Bone marrow (tissue), 2 donors: ENCODE results near the gene PBRM1.
A peak's percentile ranks its signal among the peaks of the same experiment; 100 is the strongest.

Experiments used
- DNase-seq, 2 donors: peaks; one replicate each; lab custom pipeline; 2025; lab: John Stamatoyannopoulos, UW

PBRM1 gene

DNA sequence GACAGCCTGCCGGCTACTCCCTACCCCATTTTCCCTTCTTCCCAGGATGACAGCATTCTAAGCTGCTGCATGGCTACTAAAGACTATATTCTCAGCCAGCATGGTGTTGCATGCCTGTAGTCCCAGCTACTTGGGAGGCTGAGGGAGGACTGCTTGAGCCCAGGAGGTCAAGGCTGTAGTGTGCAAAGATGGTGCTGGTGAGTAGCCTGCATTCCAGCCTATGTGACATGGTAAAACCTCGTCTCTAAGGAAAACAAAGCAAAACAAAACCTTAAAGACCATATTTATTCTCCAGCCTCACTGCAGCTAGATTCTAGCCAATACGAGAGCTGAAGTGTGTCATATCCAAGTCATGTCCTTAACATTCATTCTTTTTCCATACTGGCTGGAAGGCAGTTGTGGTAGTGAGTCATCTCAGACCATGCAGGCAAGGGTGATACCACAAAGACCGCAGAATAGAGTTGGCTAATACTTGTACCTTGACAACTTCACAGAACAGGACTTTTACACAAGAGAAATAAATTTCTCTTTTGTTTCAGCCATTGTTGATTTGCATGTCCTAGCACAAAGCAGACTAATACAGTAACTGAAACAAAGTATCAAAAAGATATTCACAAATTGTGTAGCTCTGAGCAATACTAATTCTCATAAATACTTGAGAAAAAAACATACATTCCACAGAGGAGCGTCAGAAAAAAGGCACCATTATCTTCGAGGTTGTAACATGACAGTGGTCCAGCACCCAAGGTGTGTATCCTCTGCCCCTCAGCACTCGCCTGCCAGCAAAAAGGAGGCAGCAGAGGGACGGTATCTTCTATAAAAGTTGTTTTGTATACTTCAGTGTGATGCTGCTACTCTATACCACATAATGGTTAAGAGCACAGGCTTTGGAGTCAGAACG is 14.8 kb downstream of the PBRM1 start:
- peak; percentile 29 to 49 for DNase-seq

DNA sequence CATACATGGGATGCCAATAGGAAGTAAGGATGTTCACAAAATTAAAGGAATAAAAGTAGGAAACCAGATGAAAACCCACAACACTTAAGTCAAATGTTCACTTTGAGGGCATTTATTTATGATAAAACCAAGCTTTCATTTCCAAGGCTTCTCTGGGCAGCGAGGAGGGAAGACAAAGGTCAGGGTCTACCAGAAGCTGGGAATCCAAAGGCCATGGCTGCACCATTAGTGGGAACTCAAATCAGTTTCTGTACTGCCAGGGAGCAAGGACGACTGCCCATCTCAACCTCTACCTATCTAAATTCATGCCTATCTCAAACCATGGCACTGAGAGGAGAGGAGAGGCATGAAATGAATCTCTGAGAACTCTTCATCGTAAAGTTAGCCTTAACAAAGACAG is 22.6 kb downstream of the PBRM1 start:
- DNase-seq, result no peak

DNA sequence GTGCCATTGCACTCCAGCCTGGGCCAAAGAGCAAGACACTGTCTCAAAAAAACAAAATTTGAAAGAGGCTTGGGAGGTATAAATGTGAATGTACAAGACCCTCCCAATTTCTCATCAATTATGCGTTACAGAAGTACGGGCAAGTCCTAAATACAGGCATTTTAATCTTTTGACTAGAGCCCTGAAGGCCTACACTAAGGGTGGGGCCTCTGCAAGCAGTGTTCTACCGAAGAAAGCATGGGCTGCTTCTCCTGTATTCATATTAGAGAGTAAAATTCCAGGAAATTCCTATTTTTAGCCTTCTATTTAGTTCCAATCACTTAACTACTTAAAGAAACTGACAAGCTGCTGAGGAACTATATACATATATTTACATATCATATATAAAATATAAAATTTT is 25.7 kb downstream of the PBRM1 start:
- DNase-seq, result no peak

DNA sequence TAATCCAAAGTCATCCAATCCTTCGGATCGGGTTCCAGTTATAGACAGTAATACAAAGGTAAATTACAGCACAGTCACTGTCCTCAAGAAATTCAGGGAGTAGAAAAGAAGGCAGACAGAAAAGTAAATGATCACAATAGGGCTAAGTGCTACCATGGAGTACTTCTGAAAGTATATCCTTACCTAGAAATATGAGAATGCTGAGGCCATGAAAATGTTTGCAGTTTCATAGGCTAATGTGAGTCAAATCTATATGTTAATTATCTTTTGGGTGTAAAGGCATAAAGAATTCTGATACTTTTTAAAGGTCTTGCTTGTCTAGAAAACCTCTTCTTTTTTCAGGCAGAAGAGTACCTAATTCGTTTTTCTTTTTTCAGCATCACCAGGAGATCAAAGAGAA is 29.8 kb downstream of the PBRM1 start:
- no peak for DNase-seq

DNA sequence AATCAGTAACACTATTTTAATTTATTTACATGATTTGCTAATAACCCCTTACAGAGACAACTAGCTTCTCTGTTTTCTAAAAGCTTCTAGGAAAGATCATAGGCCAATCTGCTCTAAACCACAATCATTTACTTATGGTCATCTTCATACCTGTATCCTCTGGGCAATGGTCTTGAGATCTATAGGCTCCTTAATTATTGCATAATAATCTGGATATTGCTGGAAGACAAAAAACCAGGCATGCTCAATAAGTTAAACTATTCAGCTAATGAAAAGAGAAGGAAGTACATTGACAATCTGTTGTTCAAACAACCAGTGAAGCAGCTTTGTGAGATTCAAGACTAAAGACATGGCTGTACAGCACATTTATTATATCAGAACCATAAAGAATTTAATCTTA is 34.1 kb downstream of the PBRM1 start:
- DNase-seq, result no peak

DNA sequence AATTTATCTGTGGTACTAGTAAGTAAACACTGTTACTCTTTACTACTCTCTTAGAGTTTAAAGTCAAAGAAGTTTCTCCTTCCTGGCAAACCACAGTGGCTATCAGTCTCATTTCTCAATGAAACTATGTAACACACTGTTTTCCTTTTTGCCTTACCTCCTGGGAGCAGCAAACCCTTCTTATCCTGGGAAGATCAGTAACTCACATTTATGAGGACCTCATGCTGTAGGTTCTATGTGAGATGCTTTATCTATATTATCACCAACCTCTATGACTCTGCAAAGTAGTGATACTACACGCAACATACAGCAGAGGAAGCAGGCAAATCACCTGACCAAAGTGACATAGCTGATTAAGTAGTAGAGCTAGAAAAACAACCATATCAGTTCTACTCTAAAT is 35.3 kb downstream of the PBRM1 start:
- no peak for DNase-seq

DNA sequence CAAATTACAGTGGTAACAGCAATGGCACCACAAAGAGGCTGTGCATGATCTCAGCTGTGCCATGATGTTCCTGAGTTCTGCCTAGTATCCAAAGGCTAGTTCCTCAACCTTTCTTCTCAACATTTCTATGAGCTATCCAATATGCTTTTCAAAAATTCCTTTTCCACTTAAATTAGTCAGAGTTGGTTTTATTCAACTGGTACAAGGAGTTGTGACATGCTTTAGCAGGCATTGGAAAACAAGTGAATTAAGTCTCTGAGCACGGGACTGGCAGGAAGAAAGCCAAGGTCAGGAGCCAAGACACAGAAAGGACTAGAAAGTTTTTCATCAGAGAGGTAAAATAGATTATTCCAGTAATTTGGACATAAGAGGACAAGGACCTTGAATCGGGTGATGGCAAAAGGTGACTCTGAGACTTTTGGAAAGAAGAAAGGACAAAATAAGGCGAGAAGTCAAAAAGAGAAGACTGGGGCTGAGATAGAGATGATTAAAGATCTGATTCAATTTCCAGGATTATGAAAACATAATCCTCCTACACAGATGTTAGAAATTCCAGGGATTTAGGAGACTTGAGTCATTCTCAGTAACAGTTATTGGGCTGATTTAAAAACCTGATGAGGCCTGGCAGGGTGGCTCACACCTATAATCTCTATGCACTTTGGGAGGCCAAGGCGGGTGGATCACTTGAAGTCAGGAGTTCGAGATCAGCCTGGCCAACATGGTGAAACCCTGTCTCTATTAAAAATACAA is 36.1 kb downstream of the PBRM1 start:
- no peak for DNase-seq

DNA sequence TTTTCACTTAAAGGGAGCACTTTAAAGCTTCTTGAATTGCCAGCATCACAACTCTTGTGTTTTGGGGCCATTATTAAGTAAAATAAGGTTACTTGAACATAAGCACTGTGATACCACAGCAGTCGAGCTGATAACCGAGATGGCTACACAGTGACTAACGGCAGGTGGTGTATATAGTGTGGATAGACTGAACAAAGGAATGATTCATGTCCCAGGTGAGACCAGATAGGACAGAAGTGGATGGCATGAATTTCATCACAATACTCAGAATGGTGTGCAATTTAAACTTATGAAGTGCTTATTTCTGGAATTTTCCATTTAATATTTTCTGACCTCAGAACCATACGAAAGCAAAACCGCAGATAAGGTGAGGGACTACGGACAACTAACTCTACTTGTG is 40.2 kb downstream of the PBRM1 start:
- no peak for DNase-seq

DNA sequence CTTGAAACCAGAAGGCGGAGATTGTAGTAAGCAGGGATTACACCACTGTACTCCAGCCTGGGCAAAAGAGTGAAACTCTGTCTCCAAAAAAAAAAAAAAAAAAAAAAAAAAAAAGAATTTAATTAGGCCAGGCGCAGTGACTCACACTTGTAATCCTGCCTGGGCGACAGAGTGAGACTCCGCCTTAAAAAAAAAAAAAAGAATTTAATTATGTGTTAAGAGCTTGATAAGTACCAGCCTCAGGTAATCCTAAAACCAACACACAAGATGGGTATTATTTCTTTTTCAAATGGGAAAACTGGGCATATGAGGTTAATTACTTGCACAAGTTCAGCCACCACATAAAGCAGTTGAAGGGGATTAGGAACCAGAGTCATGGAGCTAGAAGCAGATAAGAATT is 49.0 kb downstream of the PBRM1 start:
- DNase-seq, result no peak

DNA sequence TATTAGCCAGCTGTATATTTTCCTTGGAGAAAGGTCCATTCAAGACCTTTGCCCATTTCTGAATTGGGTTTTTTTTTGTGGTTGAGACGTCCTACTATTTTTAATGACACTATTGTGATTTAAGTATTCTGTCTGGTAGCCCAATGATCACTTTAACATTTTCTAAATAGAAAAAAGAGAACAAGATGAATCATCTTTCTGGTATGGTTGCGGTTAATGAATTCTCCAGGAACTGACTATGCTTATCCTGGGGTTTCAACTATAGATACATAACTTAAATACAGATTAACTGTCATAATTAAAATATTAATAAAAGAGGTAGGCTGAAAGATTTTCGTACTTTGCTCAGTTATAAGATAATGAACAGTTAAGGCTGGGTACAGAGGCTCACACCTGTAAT is 51.9 kb downstream of the PBRM1 start:
- no peak for DNase-seq

DNA sequence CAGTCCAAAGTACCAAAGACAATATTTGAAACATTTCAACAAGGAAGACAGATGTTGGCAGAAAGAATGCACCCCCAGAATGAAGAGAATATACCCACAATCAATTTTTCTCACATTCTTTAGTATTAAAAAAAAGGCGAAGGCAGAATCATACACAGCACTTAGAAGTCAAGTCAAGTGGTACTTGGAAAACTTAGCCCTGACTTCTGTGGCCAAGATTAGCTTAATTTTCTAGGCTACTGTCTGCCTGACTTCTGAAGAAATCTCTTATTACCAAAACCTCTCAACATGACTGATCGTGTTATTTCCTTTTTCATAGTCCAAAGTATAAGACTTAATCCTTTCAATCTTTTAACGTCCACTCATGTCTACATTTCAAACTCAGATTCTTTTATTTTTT is 60.7 kb downstream of the PBRM1 start:
- no peak for DNase-seq

DNA sequence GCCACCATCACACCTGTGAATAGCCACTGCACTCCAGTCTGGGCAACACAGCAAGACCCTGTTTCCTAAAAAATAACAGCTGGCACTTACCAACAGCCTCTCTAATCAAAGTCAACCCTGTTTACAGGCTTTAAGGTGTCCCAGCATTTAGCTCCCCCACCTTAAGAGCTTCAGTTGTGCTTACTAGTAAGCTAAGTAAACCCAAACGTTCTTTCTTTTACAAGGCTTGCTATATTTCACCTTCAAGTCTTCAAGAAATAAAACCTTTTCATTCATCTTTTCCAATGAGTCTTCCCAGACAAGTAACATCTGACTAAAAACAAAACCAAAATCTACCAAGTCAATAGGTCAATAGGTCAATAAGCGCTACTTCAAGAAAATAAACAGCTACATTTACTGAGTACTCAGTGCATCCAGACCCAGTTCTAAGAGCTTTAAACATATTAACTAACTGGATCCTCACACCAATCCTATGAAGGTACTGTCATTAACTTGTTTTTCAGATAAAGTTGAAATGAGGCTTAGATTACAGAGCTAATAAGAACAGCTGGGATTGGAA is 62.4 kb downstream of the PBRM1 start:
- no peak for DNase-seq

DNA sequence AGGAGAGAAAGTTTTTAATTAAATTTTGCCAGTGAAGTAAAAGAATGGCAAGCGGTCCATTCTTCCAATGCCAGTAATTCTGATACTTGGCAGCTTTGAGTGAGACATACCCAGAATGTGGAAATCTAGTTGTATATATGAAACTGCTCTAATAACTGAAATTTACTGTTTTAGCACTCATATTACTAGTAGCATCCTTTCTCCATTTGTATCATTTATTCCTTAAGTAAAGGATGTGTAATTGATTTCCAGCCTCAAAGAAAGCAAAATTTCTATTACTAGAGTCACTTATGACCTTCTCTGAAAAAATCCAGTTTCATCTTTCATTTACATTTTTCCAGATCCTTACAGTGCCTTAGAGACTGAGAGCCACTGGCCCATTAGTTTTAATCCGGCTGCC is 65.1 kb downstream of the PBRM1 start:
- DNase-seq, result no peak

DNA sequence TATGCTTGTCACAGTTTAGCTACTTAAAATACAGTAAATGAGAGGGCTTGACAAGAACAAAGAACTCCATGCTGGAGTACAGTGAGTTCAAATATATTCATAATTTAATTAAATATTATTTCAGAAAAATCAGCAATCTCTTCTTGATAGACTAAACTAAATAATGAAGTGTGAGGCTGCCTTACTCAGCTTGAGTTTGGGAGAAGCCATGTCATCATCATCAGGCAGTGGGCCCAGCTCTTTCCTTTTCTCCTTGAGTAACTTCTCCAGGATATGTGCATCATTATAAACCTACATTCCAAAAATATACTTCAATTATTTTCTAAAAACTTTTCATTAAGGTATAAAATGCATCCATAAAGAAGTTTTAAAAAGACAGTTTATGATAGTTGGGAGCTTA is 70.5 kb downstream of the PBRM1 start:
- no peak for DNase-seq

DNA sequence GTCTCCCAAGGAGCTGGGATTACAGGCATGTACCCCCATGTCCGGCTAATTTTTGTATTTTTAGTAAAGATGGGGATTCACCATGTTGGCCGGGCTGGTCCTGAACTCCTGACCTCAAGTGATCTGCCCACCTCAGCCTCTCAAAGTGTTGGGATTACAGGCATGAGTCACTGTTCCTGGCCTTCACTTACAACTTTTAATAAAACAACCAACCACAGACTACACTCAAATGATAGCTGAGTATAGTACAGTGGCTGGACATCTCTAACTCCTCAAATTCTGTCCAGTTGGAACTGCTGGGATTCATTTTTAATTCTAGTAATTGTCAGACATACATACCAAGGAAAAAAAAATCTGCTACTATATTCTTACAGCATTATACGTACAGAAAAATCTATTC is 71.0 kb downstream of the PBRM1 start:
- no peak for DNase-seq

DNA sequence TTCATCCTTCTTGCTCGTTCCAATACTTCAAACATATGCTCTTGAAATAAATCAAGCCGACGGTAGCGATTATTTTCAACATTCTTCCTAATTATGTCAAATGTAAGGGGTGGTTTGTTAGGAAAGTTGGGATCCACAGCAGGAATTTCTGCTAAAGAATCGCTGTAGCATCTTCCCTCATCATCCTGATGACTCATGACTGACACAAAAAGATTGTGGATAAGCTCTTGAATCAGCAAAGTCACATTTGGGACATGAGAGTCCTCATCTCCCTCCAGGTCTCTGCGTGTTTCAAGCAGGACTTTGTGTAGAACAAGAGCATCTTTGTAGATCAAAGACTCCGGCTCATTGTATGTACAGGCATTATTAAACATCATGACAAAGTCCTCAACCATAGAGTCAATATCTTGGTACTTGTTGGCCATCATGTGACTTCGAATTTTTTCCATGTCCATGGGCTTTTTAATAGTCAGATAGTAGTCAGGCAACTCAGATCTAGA is 76.3 kb downstream of the PBRM1 start:
- no peak for DNase-seq

DNA sequence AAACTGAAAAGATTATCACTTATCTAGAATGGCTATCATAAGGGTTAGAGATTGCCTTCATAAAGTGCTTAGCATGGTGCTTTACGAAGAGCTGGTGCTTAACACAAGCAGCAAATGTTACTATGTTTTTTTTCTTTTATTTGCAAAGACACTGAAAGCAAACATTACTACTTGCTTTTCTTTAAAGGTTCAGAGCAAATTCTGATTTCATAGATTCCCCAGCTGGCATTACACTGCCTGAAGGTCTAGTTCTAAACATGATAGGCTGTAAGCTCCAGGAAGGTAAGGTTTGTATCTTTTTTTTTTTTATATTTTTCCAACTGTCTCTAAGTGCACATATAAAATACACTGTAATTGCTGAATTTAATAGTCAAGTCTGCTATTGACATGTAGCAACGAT is 77.4 kb downstream of the PBRM1 start:
- DNase-seq, result no peak

DNA sequence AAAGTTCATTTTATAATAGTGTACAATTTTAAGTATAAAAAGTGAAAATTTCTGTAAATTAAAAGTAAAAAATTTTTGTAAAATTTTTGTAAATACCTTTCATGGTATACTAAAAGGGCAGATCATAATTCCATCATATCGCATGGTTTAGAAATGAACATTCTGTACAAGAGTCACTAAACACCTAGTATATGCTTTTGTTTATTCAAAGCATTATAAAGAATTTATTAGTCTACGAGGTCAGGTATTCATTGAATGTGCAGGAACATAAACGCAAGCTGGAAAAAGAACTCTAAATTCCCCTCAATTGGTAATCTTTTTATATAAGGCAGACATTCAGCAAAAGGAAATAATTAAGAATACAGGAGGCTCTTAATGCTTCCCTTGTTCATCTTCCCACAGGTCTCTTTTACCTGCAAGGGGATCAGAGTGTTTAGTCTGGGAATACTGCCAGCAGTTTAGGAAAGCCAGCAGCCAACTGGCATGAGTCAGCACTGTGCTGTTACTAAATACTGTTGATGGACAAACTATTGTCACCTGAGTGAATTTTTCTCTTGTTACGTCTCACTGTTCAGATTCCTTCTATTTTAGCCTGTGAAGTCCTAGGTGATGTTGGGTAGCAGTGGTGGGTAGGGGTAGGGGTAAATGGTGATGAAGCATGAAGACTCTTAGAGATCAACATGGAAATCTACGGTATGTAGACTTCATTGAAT is 79.2 kb downstream of the PBRM1 start:
- DNase-seq, result no peak

DNA sequence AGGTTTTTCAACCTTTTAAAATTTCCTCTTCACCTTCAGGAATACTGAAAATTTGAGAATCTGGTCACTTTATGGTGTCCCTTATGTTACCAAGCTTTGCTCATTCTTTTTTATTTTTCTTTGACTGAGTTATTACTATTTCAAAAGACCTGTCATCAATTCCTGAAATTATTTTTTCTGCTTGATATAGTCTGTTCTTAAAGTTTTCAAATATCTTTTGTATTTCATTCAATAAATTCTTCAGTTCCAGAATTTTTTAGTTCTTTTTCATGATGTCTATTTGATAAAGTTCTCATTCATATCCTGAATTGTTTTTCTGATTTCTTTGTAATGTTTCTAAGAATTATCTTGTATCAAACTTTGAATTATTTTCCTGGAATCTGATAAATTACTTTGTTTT is 85.5 kb downstream of the PBRM1 start:
- no peak for DNase-seq

DNA sequence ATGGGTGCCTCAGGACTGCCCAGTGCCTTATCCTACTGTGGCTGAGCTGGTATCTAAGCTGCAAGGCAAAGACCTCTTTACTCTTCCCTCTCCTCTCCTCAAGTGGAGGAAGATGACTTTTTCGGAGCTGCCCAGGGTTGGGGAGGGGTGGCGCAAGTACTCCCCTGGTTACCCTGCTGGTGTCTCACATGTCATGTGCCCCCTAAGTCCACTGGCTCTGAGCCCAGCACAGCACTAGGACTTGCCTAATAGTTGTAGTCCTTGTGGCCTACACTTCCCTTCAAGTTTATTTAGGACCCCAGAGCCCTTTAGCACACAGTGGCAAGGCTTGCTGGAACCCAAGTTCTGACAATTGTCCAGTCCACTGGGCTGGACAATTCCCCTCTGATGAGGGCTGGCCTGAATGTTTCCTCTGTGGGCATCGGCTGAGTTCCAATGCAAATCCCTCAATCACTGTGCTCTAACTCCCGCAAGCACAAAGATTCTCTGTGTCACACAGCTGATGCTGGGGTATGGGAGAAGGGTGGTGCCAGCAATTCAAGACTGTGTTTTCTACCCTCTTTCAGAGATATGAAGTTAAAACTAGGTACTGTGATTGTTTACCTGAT is 89.0 kb downstream of the PBRM1 start:
- DNase-seq, result no peak

DNA sequence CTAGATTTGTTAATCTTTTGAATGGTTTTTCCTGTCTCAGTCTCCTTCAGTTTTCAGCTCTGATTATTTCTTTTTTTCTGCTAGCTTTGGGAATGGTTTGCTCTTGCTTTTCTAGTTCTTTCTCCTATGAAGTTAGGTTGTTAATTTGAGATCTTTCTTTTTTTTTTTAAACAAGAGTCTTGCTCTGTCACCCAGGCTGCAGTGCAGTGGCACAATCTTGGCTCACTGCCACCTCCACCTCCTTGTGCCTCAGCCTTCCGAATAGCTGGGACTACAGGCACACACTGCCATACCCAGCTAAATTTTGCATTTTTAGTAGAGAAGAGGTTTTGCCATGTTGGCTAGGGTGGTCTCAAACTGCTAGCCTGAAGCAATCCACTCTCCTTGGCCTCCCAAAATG is 92.6 kb downstream of the PBRM1 start:
- no peak for DNase-seq
